Fibroblast of skin of right biceps (primary cell): ENCODE data around the gene RASA3.

Experiments
- DNase-seq: peaks from one replicate; pipeline ENCODE4 v3.0.0-alpha.2; 2013

RASA3 gene

DNA sequence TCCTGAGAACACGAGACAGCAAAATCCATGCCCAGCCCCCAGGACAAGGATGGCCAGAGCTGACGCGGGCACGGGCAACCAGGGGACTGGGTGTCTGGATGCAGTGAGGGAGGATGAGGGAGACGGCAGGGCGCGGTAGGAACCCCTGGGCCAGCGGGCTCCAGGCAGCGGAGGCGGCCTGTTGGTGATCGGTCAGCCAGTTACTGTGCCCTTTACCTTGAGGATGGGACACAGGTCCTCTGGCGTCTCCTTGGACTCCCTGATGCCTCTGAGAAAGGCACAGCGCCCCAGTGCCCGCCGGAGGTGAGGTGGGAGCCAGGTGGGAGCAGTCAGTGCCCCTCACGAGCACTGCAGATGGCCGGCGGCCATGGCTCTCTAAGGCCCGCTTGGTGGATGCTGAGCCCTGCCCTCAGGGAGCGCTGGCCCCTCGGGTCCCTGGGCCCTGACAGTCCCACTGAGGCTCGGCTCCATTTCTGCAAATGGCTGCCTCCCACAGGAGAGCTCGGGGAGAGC is 189.8 kb downstream of the RASA3 start:
- no peak for DNase-seq

DNA sequence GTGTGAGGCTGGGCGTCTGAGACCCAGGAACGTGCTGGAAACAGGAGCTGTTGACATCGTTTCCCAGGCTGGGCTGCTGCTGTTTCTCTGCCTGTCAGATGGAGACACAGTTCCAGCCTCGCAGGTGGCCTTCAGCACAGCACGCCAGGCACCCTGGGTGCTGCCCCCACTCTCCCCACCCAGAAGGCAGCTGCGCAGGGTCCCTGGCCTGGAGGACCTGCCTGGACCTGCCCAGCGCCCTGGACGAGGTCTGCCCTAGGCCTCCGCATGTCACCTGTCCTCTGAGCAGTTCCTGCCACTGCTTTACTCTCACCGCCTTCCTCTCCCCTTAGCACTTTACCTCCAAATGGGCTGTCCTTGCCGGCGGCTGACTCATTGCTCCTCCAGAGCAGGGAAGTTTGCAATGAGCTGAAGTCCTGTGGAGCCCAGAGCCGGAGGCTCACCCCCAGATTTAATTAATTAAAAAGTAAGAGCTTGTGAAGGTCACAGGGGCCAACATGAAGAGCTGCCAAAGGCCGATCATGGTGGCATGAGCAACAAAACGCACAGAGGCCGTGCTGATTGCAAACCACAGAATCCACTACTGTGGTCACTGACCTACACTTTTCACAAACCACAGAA is 190.7 kb downstream of the RASA3 start:
- peak; percentile 34 for DNase-seq

DNA sequence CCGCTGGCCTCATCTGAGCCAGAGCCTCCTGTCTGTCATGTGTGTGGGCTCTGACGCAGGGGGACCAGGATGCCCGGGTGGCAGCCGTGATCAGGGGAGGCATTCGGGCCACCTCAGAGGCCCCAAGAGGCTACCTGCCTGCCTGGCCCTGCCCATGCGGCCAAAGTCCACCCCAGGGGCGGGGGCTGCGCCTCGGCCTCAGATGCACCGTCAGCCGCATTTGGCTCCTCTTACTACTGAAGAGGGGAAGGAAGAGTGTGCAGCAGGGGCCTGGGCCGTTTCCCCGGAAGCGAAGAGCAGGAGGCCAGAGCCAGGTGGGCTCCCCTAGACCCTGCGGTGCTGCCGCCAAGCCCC is 192.5 kb downstream of the RASA3 start:
- DNase-seq, result no peak

DNA sequence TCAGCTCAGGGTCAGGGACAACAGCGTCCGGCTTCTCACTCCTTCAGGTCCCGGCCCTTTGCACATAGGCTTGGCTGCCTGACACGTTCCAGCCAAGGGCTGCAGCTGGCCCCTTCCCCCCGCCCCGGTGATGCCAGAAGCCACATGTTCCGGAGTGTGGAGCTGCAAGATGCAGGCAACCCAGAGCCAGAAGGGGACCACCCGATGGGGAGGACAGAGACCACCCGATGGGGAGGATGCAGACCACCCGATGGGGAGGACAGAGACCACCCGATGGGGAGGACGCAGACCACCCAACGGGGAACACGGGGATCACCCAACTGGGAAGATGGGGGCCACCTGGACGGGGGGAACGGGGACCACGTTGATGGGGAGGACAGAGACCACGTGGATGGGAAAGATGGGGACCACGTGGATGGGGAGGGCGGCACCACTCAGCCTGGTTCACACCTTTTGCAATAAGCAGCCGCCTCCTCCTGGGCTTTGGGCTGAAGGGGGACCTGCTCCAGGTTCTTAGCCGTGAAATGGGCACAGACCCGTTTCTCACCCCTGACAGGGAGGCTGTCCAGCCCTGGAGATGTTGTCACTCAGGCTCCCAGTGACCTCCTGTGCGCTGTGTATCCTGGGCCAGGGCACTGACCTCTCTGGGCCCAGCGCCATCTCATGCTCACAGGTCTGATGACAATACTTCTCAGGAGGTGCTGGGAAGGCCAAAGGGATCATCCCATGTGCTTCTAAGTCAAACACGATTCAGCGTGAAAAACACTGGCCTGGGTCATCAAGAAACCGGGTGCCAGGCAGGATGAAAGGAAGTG is 193.1 kb downstream of the RASA3 start:
- DNase-seq, result no peak

DNA sequence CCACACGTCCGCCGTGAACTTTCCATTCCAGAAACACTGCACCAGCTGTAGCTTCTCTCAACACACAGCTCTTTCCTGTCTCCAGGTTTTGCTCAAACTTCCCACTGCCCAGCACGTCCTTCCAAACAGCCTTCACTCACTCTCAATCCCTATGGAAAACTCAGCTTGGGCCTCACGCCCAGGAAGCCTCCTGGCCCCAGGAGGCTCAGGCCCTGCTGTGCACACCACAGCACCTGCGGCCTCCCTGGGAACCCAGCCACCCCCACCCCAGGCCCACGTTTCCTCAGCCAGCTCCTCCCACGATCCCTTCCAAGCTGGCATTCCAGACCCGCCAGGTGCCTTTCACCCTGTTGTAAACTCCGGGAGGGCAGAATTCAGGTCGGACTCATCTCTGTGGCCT is 193.7 kb downstream of the RASA3 start:
- DNase-seq, result no peak

DNA sequence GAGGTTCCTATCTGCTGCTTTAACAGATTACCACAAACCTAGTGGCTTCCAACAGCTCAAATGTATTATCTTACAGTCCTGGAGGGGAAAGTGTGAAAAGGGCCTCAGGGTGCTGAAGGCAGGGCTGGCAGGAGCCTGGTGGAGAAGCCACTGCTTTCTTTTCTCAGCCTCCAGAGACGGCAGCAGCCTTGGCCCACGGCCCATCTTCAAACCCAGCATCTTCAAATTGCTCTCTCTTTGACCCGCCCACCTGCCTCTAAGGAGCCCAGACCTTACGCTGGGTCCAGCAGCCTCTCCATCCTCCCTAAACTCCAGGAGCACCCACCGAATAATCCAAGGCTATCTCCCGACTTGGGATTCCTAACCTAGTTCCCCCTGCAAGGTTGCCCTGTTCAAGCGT is 194.2 kb downstream of the RASA3 start:
- no peak for DNase-seq

DNA sequence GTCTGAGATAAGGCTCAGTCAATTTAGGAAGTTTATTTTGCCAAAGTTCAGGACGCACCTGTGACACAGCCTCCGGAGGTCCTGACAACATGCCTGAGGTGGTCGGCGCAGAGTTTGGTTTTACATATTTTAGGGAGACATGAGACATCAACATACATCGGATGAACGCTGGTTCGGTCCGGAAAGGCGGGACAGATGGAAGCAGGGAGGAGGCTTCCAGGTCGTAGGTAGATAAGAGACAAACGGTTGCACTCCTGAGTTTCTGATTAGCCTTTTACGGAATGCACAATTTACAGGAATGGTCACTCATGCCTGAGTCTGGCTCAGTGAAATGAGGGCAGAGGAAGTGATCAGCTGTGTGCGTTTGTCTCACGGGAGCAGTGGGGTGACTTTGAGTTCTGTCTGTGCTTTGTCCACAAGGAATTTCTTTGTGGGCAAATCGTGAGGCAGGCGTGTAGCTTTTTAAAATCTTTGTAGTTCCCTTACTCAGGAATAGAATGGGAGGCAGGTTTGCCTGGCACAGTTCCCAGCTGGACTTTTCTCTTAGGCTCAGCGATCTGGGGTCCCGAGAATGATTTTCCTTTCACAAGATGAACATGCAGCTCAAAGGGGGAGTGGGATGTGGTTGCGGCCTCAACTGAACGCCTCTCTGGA is 194.8 kb downstream of the RASA3 start:
- DNase-seq, result no peak

DNA sequence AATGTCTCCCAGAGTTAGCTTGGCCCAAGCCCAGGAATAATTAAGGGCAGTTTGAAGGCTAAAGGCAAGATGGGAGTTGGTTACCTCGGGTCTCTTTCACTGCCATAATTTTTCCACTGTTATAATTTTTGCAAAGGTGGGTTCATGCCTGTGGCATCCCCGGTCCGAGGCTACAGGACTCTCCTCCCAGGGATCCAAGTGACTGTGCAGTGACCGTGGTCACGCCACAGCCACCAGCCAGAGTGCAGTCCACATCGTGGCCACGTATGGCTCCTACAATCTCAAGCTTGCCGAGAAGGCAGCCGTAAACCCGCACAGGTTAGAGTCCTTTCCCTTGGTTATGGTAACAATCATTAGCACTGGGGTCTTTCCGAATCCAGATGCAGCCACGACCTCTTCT is 195.3 kb downstream of the RASA3 start:
- no peak for DNase-seq

DNA sequence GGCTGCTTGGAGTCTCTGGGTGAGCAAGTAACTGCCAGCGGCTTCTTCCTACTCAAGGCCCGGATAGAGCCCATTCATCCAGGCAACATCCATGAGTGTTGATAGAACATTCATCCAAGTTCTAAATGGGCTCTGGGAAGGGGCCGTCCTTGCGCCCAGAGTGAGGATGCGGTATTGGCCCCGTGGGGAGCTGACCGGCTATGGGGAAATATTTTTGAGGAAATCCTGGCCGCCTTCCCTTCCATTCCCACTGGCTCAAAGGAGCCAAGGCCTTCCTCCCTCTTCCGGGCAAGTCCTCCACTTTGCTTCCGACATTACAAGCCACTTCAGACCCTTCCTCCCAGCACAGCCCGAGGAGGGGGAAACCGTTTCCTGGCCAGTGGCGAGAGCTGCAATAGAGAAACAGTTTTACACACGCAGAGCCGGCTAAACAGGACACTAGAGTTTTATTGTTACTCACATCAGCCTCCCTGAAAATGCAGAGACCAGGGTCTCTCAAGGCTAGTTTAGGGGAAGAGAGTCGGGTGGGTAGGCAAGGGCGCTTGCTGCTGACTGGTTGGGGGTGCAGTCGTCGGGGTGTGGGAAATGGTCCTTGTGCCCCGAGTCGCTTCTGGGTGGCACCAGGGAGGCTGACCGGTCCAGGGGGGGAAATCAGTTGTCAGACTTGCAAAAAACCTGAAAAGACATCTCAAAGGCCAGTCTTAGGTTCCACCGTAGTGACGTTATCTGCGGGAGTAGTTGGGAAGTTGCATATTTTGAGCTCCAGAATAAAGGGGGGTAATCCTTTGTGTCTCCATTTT is 196.1 kb downstream of the RASA3 start:
- no peak for DNase-seq

DNA sequence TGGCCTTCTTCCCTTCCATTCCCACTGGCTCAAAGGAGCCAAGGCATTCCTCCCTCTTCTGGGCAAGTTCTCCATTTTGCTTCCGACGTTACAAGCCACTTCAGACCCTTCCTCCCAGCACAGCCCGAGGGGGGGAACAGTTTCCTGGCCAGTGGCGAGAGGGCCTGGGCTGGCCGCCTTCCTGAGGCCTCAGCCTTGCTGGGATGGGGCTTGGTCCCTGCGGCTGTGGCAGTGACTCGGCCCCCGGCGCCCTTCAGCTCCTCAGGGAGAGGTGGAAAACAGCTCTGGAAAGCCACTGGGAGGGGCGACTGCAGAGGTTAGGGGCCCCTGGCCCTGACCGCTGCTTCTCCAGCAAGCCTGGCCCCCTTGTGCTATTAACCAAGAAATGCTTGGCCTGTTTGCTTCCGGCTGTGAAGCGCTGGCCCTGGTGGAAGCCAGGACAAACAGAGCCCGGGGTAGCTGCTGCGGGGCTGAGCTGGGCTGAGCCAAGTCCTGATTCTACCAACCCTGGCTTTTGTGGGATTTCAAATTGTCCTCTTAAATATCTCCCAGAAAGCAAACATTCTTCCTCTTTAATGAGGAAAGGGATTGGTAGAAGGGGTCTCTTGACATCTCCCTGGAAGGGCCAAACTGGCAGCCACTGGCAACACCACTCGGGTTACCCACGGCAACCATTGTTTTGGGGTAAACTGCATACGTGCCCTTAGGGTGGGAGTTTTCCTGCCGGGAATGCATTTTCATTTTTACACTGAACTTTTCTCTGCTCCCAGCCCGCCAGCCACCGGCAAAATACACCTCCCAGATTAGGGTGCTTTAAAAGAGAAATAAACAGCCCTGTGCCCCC is 197.2 kb downstream of the RASA3 start:
- no peak for DNase-seq

DNA sequence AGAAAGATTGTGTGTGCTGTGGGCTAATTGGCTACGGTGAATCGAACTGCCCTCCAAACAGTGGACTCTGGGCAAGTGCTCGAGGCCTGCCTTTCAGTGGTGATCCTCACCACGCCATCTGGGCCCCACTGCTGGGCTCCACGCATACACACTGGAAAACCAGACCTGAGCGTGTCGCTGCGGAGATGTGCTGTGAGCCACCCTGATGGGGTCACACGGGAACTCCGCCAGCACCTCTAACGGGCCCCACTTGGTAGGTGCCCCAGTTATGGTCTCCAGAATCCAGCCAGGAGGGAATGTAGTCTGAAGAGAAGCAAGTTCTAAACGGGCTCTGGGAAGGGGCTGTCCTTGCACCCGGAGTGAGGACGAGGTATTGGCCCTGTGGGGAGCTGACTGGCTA is 197.8 kb downstream of the RASA3 start:
- no peak for DNase-seq

DNA sequence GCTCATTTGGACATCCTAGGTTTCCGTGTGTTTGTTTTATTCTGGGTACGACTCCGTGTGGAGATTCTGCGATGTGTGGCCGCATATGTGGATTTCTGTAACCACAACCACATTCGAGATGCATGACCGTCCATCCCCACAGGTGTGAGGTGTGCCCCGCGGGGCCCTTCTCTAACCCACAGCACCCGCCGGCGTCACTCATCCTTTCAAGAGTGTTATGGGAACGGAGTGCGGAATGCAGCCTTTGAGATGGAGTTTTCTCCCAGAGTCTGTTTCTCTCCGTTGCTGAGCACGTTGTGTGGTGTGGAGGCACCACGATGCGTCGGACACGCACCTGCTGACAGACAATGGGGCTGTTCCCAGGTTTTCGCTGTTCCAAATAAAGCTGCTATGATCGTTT is 198.5 kb downstream of the RASA3 start:
- DNase-seq, result no peak

DNA sequence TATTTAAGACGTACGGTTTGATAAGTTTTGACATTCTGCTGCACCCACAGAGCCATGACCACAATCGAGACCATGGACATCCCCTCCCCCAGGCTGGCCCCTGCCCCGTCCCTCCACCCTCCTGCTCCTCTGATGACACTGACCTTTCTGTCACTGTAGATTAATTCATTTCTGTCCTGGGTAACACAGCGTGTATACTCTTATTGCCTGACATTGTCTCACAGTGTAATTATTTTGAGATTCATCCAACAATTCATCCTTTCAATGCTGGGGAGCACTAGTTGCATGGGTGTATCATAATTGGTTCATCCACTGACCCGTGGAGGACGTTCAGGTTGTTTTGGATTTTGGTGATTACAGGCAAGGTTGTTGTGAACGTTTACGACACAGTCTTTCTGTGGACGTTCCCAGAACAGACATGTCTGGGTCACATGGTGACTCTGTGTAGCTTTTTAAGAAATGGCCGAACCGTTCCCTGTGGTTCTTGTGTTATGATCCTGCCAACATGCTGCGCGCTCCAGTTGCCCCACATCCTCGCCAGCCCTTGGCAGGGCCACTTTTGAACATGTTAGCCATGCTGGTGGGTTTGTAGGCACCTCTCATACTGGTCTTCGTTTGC is 200.5 kb downstream of the RASA3 start:
- no peak for DNase-seq

DNA sequence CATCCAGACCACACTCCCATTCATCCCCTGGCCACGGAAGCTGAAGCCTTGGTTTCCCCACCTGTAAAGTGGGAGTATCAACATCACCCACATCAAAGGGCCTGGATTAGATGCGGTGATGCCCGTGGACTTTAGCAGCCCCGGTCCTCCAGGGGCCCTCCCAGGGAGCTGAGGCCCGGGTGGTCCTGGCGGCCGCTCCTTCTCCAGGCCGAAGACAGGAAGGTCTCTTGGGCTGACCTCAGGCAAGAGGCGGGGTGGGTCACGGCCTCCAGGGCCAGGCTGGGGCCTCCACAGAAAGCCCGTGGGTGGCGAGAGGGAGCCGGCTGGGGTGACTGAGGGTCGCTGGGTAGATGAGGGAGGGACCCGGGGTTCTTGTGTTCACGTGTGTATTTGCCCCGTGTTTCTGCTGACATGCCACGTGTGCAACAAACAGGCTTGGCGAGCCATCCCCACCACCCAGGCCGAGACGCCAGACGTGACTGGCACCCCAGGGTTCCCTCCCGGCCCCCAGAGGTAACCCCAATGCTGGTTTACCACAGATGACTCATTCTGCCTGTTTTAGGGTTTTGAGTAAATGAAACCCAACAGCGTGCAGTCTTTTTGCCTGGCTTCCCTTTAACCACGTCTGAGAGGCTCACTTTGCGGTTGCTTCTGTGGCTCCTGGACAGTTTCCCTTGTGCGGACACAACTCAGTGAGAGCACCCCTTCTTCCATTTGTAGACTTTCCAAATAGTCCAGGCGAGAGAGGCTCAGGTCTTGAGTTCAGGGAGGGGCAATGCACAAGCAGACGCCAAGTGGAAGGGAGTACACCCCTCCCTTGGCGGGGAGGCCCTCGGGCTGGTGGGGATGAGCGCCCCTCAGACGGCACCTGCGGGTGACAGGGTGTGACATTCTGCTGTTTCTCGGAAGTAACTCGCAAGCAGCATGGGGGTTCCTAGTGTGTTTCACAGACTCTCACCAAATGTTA is 201.5 kb downstream of the RASA3 start:
- no peak for DNase-seq

DNA sequence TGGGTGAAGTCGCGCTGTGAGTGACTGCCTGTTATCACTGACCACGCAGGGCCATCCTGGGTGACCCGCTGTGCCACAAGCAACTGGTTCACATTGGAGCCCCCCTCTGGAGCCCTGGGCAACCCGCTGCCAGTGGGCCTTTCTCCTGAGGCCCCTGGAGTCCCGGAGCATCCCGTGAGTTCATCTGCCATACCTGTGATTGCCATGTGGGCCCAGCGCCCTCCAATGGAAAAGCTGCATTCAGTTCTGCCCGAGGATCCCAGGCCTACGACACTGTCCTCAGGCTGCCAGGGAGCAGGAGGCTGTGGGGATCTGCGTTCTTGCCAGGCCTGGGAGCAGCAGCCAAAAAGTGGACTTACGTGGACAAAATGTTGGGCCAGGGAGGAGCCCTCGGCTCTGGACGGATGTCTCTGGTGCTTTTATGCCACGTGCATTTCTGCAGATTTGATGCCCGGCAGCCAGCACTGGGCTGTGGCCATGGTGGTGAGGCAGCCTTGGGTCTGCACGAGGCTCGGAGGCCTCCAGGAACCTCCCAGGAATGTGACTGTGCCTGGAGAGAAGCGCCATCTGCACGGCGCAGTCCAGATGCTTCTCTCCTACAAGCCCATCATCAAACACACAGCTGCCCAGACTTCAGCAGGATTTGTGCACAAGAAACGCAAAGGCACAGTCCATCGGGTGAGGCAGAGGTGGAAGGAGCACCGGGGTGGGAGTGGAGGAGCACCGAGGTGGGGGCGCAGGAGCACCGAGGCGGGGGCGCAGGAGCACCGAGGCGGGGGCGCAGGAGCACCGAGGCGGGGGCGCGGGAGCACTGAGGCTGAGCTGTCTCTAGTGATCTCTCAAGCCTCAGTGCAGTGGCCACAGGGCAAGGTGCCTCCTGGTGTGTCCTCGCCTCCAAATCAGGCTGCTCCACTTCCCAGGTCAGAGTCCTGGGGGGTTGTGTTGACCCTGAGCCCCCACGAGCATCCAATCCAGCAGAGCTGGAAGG is 202.5 kb downstream of the RASA3 start:
- no peak for DNase-seq

DNA sequence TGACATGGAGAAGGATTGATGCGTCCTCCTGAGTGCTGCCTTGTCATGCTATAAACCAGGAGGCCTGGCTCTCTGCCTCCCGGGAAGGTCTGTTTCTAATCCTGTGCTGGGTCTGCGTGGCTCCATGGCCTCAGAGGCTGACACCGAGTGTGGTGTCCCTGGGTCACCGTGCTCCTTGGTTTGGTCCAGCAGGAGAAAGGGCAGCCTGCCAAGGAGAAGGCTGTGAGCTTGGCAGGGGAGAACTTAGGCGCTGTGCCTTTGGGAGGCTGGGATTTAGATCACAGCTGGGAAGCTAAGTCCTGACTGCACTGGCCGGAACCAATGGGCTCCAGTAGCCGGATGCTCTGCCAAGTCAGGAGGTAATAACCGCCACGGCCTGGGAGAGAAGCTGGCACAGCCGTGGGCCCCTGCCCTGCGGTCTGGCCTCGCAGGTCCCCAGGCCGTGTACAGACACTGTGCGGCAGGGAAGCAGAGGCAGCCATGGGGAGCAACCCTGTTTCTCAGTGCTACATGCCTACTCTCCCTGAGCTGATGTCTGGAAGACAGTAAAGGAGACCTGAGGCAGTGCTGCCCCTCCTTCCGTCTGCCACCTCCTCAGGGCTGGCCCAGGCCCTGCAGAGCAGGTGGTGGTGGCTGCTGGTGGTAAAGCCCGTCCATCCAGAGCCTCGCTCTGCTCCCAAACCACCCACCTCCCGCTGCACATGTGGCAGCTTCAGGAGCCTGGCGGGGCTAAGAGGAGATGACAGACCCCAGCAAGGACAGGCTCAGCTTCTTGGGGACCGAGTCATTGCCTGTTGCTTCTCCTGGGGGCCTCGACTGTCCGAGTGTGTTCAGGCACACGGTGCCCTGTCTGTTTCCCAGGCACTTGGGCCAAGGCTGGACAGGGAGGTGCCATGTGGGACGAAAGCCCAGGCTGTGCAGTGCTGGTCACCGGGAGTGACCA is 203.5 kb downstream of the RASA3 start:
- peak; percentile 87 for DNase-seq
